GM08714 (cell line): Measurements from ENCODE around the gene CARD11.

Source experiments
- H3K4me3 ChIP-seq: fragments of 200-500 bp; sonication (Bioruptor generic); 2 replicates; pipeline ENCODE4 v1.5.1; 2014; ENCODE audit warnings: mild to moderate bottlenecking, low read length, inconsistent platforms
- ZNF274 ChIP-seq: IDR thresholded peaks from 2 replicates; pipeline ENCODE4 v1.6.1; 2012; ENCODE audit warnings: mild to moderate bottlenecking, low read depth, low read length

CARD11 gene

DNA sequence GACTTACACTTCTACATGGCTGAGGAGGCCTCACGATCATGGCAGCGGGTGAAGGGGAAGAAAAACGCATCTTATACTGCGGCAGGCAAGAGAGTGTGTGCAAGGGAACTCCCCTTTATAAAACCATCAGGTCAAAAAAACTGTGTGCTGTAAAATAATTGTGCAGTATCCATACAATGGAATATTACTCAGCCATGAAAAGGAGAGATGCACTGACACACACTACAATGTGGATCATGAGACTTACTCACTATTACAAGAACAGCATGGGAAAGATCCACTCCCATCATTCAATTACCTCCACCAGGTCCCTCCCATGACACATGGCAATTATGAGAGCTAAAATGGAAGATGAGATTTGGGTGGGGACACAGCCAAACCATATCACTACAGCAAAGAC lies 27.2 kb upstream of the CARD11 start:
- no peak for TF ChIP-seq ZNF274
- no peak overlapping the region for H3K4me3 ChIP-seq

DNA sequence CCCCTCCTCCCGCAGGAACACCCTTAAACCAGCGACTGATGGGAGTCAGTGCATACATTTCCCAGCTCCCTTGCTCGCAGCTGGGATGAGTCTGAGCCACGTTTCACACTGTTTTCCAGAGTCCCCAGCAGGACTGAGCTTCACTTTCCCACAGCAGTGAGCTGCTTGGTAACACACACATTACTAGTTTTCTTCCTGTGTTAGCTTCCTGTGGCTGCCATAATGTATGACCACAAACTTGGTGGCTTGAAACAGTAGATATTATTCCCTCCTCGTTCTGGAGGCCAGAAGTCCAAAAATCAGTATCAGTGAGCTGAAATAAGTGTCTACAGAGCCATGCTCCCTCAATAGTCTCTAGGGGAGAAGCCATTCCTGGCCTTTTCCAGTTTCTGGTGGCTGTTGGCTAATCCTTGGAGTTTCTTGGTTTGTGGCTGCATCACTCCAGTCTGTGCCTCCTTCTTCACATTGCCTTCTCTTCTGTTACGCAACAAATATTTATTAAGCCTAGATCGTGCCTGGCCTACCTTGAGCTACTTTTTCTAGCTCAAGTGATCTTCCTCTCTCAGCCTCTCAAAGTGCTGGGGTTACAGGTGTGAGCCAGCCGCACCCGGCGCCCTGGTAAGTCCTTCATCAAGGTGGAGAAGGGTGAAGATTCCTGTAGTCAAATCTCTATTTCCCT lies 26.2 kb upstream of the CARD11 start:
- H3K4me3 ChIP-seq = no peak overlapping the region
- TF ChIP-seq ZNF274 = no peak

DNA sequence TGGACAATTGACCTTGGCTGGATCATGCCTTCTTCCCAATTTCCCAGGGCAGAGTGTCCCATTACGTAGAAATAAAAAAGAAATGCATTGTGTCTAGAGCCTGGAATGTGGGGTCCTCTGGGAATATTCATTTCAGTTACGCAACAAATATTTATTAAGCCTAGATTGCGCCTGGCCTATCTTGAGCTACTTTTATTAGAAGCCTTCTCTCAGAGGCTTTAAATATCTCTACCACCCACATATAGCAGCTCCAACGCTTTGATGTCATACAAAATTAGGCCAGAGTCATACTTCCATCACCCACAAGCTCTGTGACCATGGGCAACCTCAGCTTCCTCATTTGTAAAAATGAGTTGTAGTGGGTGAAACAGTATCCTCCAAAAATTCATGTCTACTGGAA lies 24.9 kb upstream of the CARD11 start:
- TF ChIP-seq ZNF274 = no peak

DNA sequence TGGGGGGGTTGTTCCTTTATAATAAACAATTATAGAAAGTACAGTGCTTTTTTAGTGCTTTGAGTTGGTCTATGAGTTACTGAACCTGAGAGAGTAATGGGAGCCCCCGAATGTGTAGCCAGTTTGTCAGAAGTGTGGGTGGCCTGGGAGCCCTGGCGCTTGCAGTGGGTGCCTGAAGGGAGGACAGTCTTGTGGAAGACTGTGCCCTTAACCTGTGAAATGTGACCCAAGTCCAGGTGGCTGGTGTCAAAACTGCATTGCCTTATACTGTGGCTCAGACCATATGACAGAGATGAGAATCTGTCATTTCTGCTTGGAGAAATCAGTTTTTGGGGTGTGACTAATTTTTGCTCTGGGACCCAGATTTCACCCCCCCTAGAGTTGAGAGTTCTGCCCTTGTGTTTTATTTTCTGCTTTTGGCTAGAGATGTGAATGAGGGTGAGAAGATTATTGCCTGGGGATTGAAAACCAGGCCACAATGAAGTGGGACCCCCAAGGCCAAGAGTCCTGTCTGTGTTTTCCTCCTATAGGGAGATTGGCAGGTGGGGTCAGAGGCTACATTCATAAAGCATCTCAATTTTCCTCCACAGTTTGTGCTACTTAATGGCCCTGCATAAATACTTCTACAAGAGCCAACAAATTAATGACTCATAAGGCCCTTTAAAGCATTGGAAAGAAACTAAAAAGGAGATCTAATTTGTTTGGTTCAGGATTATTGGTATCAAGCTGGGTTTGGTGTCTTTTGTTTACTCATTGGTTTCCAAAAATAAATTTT lies 24.1 kb upstream of the CARD11 start:
- H3K4me3 ChIP-seq = no peak overlapping the region
- no peak for TF ChIP-seq ZNF274

More for the DNA sequence above, 24.9 kb upstream of the CARD11 start:
- H3K4me3 ChIP-seq = no peak overlapping the region

DNA sequence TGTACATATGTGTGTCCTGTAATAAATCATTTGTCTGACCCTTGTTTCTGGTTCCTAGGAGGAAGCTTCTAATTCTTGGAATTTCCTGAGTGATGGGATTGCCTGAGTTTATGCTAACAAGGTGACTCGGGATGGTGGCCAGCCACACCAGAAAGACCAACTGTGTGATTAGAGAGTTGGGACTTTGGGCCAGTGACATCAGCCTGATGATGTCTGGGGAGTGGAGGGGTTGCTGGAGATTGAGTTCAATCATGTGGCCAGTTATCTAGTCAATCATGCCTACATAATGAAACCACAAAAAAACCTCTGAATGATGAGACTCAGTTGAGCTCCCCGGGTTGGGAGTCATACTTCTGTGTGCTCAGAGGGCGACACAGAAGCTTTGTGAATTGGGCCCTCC lies 23.5 kb upstream of the CARD11 start:
- no peak for TF ChIP-seq ZNF274
- no peak overlapping the region for H3K4me3 ChIP-seq

DNA sequence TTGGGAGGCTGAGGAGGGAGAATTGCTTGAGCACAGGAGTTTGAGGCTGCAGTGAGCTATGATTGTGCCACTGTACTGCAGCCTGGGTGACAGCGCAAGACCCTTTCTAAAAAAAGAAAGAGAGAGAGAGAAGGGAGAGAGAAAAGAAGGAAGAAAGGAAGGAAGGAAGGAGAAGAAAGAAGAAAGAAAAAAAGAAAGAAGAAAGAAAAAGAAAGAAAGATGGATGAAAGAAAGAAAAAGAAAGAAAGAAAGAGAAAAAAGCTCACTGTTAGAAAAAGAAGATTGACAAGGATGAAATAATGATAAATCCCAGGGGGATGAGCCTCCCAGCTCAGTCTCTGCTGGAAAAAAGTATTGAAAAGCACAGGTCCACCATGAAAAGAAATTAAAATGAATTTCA lies 22.8 kb upstream of the CARD11 start:
- H3K4me3 ChIP-seq = no peak overlapping the region
- TF ChIP-seq ZNF274 = no peak

DNA sequence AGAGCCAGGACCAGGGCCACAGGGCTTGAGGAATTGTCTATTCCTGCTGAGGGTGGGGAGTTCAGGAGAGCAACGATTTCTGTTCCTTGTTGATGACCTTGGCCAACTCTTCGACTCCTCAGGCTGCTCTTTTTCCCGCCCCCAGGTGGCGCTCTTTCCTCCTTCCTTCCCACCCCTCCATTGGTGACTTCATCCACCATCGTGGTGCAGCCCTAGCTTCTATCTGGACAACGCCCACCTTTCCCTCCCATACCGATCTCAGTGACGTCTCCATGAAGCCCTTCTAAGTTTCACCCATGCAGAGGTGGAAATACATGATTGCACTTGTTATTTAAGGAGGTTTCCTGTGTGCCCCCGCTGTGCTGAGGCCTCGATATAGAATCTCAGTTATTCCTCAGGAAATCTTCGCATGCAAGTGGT lies 22.1 kb upstream of the CARD11 start:
- TF ChIP-seq ZNF274 = no peak
- H3K4me3 ChIP-seq = no peak overlapping the region

DNA sequence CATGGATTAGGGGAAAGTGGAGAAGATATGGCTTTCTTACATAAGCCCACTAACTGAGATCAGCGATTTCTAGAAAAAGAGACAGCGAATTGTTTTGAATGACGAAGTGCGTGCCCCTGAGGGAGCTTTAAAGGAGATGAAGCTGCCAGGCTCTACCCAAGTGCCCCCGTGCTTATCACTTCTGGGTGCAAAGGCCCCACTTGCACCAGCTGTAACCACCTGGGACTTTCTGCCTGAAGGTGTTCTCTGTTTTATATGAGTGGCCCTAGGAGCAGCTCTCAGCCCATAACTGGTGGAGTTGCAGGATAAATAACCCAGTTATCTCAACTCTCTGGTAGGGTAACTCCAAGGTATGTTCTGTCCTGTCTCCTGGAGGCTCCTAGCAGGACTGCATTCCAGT lies 20.4 kb upstream of the CARD11 start:
- H3K4me3 ChIP-seq = no peak overlapping the region
- no peak for TF ChIP-seq ZNF274

DNA sequence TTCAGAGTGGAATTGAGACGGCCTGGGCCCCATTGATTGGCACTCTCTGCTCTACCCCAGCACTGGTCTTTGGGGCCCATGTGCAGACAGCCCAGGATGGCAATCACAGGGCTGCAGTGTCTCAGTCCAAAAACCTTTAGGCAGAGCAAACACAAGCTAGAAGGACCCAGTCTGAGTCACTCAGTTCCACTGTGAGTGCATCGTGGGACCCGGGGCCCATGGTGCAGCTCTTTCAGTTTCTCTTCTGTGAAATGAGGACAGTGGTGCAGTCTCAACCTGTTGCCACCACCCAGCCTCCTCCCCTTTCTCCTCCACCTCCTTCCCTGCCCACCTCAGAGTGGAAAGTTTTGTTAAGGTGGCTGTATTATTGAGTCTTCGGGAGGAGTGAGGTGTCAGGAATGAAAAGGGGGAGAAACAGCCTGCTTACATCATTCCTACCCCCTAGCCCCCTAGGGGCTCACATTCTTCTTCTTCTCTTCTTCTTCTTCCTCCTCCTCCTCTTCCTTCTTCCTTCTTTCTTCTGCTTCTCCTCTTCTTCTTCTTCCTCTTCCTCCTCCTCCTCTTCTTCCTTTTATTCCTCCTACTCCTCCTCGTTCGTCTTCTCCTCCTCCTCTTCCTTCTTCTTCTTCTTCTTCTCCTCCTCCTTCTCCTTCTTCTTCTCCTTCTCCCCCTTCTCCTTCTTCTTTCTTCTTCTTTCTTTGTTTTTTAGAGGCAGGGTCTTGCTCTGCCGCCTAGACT lies 19.5 kb upstream of the CARD11 start:
- no peak for TF ChIP-seq ZNF274

DNA sequence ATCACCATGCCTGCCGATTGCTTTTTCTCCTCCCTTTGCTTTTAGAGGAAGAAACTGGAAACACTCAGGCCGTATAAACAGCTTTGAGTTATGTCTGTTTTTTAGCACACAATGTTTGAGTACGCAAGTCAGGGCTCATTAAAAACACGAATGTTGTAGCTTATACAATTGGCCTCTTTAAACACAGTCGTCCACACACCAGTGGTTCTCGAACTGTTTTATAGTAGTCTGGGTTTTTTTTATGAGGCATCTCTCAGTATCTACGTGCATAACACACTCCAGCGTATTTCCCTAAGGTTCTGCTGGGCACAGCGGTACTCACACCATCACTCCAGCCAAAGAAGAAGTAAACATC lies 13.4 kb upstream of the CARD11 start:
- no peak for TF ChIP-seq ZNF274
- no peak overlapping the region for H3K4me3 ChIP-seq

More for the DNA sequence above, 19.5 kb upstream of the CARD11 start:
- no peak overlapping the region for H3K4me3 ChIP-seq

DNA sequence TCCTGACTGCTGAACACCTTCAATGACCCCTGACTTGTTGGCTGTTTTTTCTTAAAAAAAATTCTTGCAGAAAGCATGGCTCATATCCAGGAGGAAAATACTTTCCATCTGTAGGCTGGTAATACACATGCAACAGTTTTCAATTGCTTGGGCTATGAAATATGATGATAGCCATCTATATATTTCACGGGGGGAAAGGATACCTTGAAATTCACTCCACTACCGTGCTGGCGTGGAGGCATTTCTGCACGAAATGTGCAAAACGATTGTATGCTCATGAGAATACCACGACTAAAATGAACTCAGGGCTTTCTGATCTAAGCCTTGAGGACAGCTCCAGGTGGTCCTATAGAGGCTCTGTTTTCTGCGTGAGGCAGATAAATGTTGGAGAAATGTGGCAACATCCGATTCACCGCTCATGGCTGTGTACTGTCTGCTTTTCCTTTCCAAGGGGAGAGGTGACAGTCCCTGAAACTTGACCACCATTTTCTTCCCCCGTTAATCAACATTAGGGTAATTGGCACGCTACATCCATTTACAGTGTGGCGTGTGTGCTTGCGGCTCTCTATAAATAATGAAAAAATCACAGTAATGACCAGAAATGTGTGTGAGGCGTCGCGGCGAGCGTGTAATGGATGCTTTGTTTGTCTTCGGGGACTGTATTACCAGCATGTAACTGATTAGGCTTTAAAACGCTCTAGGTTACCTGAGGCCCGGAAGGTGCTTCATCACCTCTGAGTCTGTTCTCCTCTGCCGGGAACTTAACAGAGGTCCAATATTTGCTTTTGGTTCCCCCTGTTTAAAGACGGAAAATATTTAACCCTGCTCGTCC lies 12.8 kb upstream of the CARD11 start:
- TF ChIP-seq ZNF274 = no peak

DNA sequence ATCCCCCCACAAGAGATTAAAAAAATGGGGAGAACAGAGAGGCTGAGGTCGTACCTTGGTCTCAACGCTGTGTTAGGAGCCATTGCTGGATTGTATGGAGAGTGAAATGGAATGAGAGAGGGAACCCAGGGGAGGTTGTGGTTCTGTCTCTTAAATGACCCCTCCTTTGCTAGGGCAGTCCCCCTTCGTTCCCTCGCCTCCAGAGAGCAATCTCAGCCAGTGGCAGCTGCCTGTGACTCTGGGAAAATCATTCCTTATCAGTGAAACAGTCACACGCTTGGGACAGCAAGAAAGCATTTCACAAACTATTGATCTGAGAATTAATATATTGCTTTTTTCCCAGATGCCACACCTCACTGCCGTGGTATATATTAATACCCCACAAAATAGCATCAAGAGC lies 12.0 kb upstream of the CARD11 start:
- no peak for TF ChIP-seq ZNF274
- H3K4me3 ChIP-seq = no peak overlapping the region

More for the DNA sequence above, 12.8 kb upstream of the CARD11 start:
- H3K4me3 ChIP-seq = no peak overlapping the region

DNA sequence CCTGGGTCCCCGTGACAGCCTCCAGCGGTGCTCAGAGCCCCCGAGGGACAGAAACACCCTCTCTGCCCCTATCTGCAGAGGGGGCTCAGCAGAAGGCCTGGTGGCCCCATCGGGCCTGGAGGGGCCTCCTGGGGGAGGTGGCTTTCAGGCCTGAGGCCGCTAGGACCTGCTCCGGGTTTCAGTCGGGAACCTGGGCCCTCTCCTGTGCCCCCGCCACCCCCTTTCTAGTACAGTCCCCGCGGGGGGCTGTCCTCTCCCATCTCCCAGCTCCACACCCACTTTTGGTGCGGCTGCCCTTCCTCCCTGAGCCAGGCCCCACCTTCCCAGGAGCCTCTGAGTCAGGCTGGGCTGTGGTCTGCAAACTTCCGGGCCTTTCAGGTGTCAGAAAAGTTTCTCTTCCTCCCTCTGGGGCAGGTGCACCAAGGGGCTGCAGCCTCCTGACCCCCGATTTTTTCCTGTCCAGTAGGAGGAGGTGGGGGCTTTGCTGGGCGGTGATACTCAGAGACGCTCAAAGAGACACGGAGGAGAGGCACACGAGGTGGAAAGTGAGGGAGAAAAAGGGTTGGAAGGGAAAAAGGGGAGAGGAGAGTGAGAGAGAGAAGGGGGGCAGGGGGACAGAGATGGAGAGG lies 692 bp downstream of the CARD11 start:
- TF ChIP-seq ZNF274 = no peak
- H3K4me3 ChIP-seq = peak overlapping the region; percentile 74

DNA sequence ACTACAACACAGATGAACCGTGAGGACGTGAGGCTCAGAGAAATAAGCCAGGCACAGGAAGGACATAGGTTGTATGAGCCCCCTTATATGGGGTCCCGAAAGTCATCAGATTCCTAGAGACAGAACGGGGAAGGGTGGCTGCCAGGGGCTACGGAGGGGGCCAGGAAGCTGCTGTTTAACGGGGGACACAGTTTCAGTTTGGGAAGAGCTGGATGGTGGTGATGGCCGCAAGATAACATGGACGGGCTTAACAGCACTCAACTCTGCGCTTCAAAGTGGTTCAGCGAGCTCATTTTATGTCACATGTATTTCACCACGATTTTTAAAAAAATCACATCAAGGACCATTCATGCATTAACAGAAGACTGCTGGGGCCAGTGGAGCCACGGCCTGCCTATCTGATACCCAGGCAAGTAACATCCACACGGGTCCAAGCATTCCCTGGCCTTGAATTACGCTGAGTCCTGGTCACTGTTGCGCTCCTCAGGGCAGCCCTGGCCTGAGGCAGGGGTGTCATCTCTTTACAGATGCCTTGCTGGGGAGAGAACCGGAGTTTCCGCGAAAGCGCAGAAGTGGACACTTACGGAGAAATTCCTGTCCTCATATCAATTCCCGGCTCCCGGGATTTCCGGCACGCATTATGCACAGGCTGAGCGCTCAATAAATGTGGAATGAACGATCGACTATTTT lies 1.5 kb downstream of the CARD11 start:
- peak overlapping the region; percentile 74; the same call in 1 of the 2 replicates for H3K4me3 ChIP-seq
- TF ChIP-seq ZNF274 = no peak
